Measurements from ENCODE around the gene MAEA.

The MAEA gene

DNA sequence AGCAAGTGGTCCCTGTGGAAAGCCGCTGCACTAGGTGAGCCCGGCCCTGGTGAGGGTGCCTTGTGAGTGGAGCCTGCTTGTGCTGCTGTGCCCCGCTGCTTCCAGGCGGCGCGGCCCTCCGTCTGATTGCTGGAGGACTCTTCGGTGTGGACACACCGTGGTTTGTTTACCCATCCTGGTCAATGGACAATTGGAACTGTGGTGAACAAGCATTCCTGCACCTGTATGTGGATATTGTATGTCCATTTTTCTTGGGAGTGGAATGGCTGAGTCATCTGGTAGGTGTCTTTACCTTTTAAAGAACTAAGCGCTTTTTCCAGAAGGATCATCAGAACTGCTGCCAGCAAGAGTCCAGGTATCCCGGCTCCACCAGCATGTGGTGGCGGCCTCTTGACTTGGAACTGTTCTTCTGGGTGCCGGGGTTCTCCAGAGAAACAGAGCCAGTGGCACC is 15.6 kb downstream of the MAEA start:
- no peak for FAIRE-seq

DNA sequence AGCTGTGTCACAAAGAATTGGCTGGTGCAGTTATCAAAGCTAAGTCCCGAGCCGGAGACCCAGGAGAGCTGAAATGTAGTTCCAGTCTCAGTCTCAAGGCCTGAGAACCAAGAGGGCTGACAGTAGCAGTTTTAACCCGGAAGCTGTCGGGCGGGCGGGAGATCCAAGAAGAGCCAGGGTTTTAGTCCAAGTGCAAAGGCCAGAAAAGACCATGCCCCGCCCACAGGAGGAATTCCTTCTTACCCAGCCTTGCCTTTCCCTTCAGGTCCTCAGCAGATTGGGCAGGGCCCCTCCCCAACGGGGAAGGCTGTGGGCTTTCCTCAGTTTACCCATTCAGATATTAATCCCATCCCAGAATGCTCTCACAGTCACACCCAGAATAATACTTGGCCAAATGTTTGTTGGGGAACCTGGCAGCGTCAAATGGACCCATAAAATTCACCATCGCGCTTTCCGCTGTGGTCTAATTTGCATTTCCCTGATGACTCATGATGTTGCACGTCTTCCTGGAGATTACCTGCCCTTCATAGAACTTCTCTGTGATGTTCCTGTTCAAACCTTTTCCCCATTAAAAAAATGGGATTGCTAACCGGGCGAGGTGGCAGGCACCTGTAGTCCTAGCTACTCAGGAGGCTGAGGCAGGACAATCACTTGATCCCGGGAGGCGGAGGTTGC is 16.2 kb downstream of the MAEA start:
- FAIRE-seq = no peak

DNA sequence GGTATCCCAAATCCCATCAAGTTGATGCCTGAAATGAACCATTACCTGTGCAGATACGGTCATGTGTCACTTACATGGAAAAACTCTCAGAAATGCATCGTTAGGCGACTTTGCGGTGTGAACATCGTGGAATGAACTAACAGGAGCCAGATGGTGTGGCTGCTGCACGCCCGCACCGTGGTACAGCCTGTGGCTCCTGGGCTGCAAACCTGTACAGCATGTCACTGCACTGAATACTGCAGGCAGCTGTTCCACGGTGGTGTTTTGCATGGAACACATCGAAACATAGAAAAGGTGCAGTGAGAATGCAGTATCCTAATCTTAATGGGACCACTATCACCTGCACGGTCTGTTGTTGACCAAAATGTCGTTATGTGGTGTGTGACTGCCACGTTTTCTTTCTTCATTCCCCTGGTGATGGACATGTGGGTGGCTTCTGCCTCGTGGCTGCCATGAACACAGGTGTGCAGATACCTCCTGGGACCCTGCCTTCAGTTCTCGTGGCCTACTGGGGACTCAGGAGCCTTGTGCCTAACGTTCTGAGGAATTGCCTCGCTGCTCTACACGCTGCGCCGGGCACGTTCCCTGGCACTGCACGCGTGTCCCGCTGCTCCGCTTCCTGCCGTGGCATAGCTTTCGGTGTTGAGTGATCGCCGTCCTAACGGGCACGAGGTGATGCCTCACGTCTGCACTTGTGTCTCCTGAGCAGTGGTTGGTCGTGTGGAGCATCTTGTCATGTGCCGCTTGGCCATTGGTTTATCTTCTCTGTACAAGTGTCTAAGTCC is 18.5 kb downstream of the MAEA start:
- FAIRE-seq = no peak

DNA sequence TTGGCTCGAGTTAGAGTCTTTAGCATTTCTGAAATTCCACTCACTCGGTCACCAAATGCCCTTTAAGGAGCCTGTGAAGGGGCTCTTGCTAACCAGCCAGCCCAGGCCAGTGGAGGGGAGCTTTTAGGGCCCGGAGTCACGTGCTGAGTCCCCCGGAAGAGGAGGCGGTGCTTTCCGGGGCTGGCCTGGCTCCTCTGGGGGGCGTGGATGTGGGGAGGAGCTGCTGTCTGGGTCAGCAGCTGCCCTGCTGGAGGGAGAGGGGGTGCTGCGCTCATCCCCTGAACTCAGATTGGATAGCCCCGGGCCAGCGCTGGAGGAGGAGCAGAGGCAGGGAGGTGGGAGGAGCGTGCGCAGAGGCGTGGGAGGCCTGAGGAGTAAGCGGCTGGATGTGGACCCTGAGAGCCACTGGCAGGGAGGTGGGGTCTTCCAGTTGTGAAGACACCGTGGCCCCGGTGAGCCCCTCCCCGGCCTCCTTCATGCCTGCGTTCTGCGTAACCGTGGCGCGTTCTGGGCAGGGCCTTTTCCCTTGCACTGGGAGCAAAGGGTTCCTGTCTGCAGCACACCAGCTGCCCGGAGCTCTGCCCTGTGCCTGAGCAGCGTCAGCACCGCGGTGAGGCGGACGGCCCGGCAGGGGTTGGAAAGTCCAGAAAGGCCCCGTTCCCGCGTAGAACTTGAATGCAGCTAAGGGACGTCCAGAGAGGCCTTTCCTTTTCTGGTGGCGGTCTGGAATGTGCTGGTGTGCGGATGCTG is 19.7 kb downstream of the MAEA start:
- FAIRE-seq = no peak

DNA sequence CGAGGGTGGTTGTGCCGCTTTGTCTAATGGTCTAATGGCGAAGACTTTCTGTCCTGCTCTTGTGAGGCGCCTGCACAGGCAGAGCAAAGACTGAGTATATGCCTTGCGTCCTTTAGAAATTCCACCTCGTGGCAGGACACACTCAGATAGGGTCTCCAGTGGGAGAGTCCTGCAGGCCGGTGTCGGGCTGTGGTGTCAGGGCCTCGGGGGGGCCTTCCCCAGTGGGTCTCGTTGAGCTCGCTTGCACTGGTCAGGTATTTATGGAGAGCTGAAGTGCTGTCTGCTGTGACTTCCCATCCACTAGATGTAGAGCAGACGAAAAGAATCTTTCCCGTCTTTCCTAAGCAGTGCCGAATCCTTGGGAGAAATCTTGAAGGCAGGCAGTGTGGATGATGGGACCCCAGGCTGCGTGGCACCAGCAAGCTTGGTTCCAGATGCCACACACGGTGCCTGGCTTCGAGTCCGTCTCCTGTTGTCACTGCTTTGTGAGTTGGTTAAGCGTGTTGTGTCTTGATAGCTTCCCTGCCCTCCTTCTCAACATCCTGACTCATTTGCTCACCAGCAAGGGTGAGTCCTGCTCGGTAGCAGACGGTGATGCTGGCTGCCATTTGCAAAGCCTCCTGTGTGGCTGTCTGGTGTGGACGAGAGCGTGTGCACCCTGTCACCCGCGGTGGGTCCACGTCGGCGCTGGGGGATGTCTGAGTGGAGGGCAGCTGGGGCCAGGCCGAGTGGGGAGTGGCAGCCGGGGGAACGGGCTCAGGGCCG is 20.5 kb downstream of the MAEA start:
- FAIRE-seq = no peak

DNA sequence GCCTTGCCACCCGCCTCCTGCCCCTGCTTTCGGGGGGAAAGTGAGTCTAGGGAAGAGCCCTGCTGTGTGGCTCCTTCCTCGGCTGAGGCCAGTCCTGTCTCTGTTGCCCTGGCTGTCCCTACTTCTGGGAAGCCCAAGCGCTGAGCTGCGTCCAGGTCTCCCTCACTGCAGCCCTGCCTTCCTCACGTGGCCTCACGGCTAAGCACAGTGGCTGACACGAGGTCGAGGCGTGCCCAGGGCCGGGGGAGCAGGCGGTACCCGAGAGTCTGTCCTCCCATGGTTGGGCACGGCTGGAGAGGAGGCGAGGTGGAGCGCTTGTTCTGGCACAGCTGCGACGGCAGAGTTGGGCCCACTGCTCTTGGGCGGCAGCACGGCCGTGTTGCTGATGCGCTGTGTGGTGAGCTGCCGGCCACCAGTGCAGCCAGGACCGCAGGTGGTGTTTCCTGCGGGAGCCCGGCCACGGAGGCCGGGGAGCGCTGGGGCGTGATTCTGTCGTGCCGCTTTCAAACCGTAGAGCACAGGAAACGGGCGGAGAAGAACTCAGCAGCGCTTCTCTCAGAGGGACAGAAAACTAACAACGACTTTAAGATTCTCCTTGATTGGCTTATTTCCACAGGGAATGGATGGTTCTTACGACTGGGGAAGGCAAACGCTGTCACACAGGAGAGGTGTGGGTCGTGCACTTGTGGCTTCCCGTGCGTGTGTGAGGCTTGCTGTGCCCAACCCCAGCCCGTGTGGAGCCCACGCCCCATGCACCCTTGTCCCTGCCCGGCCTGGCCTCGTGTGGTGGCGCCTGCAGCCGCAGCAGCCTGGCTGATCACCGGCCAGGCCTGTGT is 21.3 kb downstream of the MAEA start:
- FAIRE-seq = no peak

DNA sequence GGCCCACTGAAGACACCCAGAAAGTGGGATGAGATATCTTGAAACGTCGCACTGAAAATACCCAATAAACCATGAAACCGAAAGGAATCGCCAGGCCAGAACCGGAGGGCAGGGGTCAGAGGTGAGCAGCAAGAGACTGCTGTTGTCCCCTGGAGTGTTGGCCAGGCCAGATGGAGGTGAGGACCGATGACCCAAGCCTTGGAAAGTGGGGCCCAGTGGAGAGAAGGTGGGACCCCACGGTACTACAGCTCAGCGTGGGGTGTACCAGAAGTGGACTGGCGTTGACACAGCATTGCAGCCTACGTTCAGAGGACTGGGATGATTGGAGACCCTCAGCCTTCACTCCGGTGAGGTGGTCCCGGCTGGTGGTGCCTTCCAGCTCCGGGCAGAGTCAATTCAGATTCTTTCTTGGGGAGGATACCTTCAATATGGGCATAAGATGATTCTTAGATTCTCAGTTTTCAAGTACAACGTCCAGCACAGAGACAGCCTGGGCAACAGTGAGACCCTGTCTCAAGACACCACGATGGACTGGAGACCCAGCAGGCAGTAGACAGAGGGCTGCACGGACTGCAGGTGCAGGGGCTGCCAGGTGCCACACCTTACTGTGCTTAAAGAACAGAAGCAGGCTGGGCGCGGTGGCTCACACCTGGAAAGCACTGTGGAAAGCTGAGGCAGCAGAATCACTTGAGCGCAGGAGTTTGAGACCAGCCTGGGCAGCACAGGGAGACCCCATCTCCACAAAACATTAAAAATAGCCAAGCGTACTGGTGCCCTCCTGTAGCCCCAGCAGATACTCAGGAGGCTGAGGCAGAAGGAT is 23.3 kb downstream of the MAEA start:
- FAIRE-seq = no peak

DNA sequence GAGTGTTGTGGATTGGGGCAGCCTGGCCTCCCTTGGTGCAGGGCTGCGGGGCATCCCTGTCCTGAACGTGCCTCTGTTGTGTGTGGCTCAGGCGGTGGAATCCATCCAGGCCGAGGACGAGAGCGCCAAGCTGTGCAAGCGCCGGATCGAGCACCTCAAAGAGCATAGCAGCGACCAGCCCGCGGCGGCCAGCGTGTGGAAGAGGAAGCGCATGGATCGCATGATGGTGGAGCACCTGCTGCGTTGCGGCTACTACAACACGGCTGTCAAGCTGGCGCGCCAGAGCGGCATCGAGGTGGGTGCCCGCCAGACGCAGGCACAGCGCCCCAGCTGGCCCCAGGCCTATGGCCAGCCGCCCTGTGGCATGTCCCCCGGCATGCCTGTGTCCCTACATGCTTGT is 25.6 kb downstream of the MAEA start:
- no peak for FAIRE-seq

DNA sequence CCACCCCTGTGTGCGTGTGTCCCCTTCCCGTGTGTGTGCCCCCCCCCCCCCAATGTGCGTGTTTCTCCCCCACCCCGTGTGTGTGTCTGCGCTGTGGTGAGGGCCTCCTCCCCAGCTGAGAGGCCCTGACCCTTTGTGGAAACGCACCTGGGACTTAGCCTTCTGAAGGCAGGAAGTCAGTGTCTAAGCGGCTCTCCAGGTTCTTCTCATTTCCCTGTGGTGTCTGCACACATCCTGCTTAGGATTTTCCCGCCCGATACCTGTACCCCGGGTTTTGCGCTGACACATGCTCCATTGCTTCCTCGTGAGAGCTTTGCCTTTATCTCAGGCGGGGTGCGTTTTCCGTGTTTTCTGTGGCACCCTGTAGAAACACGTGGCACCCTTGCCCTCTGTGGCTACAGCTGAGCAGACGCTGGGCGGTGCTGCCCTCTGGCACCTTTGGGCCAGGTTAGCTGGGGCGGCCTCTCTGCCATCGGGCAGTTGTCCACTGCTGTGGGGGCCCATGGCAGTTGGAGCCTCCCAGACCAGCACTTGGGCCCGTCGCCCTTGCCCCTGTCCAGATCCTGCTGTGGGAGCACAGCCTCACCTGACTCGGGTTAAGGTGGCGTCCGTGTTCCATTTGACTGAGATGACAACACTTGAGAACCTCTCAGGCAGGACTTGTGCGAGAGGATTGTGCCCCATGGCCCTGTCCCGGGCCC is 26.3 kb downstream of the MAEA start:
- no peak for FAIRE-seq

DNA sequence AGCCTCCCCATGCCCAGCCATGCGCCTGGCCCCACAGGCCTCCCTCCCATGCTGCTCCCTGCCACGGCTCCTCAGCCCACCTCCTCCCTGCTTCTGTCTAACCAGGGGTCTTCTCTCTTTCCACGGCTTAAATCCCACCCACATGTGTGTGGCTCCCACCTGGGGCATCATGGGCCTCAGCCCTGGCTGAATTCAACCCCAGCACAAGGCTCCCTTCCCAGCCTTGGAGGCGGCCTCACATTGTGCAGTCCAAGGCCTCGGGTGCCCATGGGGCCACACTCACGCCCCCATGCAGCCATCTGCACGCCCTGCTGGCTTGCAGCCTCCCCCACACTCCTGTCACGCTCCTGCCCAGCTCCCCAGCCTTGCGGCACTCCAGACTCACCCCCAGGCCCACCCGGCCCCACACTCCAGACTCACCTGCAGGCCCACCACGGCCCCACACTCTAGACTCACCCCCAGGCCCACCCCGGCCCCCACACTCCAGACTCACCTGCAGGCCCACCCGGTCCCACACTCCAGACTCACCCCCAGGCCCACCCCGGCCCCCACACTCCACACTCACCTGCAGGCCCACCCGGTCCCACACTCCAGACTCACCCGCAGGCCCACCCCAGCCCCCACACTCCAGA is 27.0 kb downstream of the MAEA start:
- FAIRE-seq = no peak

DNA sequence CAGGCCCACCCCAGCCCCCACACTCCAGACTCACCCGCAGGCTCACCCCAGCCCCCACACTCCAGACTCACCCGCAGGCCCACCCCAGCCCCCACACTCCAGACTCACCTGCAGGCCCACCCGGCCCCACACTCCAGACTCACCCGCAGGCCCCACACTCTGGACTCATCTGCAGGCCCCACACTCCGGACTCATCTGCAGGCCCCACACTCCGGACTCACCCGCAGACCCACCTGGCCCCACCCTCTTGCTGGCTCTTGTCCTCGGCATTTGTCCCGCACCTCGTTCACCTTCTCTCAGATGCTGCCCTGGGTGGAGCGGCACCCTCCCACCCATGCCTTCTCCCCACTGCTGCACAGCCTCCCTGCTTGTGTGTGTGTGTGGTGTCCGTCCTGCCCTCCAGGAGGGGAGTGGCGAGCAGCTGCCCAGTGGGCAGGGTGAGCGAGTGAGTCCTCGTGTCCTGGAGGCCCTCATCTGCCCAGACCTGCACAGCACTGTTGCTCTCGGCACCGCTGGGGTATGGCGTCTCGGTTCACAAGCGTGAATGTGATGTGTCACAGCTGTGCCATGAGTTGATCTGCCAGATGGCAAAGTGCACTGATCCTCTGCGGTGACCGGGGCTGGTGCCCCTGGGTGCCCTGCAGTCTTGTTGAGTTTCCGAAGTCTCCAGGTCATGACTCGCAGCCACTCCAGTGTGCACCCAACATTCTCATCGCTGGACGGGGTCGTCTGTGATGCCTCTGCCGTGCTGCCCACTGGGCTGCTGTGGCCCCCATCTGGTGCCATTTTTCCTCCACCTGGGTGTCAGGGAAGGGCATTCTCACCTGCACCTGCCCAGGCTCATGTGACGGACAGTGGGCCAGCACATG is 27.7 kb downstream of the MAEA start:
- FAIRE-seq = no peak

DNA sequence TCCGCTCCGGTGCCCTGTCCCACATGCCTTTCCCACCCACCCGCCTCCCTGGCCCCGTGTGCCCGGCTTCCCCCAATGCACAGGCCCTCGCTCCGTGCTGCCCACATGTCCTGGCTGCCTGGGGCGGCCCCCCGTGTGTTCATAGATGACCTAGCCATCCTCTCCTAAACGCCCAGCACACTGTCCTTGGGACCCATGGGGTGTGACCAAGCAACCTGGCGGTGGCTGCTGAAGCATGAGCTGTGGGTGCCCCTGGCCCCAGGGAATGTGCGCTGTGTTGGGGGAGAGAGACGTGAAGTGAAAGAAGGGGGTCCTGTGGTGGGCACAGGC is 28.3 kb downstream of the MAEA start:
- no peak for FAIRE-seq

DNA sequence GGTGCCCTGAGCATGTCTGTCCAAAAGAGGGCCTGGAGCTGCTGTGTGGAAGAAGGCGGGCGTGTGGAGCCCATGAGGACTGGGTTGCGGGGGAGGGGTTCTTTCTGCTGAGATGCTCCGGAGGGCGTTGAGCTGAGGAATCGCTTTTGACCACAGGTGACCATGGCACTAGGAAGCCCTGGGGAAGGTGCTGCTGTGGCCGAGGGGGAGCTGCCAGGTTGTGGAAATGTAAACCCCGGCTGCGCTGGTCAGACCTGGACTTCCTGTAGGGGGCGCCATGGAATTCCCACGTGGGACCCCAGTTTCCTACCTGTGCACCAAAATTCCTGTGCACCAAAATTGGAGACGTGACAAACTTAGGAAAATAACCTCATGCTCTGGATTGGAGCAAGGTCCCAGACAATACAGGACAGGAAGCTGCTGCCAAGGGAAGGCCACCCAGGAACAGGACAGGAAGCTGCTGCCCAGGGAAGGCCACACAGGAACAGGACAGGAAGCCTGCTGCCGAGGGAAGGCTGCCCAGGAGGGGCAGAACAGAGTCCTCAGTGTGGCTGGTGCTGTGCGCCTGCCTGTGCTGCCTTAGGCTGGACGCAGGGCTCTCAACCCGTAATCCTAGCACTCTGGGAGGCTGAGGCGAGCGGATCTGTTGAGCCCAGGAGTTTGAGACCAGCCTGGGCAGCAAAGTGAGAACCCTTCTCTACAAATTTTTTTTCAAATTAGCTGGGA is 29.0 kb downstream of the MAEA start:
- FAIRE-seq = no peak

DNA sequence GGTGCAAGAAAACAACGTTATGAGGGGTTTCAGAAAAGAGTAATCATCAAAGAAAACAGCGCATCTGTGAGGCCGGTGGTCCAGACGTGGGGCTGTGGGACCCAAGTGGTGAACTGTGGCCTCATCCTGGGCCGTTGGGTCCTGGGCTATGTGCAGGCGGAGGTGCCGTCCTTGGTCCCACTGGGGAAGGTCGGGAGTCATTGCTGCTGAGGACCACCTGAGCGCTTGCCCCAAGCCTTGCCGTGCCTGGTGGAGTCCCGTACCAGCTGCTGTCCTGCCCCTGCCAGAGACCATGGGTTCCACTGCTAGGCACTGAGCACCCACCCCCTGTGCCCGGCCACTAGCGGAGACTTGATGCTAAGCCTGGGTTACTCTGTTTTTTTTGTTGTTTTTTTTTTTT is 31.8 kb downstream of the MAEA start:
- FAIRE-seq = no peak

DNA sequence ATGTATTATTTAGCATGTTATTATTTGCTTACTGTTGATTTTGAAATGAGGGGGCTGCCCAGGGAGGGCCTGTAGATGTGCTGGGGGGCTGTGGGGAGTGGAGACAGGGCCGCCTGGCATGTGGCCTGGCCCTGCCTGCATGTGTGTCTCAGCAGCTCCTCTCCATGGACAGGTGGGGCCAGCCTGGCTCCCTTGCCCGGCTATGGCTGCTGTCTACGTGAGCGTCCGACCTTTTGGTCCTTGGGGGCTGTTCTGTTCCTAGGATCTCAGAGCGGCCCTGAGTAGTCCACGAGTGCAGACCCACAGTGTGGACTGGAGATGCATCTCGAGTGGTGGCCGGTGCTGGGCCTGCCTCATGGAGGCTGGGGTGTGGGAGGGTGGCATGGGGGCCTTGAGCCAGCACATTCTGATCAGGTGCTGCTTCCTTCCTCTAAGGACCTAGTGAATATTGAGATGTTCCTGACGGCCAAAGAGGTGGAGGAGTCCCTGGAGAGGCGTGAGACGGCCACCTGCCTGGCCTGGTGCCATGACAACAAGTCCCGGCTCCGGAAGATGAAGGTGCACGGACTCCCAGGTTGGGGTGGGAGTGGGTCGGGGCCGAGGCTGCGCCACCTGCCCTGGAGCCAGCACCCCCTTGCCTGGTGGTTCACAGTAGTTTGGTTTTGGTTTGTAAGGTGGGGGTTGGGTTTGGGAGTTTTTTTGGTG is 32.4 kb downstream of the MAEA start:
- FAIRE-seq = no peak

DNA sequence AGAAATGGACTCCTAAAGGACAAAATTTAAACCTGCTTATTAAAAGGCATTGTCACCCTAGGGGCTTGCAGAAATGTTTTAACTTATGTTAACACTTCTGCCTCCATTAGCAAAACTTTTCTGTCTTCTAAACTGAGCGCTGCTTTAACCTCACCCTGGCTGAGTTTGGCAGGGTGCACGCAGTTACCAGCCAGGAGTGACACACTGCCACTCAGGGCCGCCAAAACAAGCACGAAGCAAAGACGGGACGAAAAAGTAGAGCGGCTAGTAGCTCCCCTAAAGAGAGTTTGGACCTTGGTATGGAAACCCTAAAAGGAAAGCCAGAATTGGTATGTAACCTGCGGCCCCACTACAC is 33.6 kb downstream of the MAEA start:
- FAIRE-seq = no peak

DNA sequence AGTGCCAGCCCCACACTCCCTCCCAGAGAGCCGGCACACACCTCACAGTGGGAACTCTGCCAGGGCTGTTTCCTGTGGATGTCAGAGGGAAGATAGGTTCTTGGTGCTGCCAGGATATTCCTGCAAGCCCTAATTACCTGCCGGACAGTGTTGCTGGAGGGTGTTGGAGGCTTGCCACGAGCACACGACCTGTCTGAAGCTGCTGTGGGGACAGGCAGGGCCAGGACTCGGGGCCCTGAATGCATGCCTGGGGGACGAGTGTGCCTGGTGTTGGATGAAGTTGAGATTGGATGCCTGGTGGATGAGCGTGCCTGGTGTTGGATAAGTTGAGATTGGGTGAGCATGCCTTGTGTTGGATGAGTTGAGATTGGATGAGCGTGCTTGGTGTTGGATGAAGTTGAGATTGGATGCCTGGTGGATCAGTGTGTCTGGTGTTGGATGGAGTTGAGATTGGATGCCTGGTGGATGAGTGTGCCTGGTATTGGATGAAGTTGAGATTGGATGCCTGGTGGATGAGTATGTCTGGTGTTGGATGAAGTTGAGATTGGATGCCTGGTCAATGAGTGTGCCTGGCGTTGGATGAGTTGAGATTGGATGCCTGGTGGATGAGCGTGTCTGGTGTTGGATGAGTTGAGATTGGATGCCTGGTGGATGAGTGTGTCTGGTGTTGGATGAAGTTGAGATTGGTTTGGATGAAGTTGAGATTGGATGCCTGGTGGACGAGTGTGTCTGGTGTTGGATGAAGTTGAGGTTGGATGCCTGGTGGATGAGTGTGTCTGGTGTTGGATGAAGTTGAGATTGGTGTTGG is 34.1 kb downstream of the MAEA start:
- no peak for FAIRE-seq

All from colon (tissue), 2 donors.